Aortic smooth muscle cell (primary cell): Measurements from ENCODE around the gene DECR2. TPM values are rescaled to one million over a fixed set of nuclear protein-coding genes. Genes with fewer than 3 reads are reported as not detected.

ENCODE experiments used
- total RNA-seq: library from RNA; depleted of rRNA; stranded (reverse); fragments of >200 nt; gene quantifications from 2 replicates; pipeline ENCODE4 v1.2.3, GENCODE V29; 2014

The DECR2 gene, protein sequence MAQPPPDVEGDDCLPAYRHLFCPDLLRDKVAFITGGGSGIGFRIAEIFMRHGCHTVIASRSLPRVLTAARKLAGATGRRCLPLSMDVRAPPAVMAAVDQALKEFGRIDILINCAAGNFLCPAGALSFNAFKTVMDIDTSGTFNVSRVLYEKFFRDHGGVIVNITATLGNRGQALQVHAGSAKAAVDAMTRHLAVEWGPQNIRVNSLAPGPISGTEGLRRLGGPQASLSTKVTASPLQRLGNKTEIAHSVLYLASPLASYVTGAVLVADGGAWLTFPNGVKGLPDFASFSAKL
- 8.5 and 10.4 TPM in 2 replicates for total RNA-seq

GRCh38 chr16:401468-402348 lies at the start of gene DECR2:
TSS of gene DECR2 (plus strand) at chr16:401885. CDS start at chr16:401964, 79 bp downstream.

GRCh38 chr16:352547-353403 lies 48.9 kb upstream of the DECR2 start, which contains the start of gene AXIN1:
TSS of gene AXIN1 (minus strand) at chr16:352723. CDS start at chr16:347025, 5,698 bp downstream.

GRCh38 chr16:370443-370842 lies 31.2 kb upstream of the DECR2 start, which contains the start of gene MRPL28:
TSS of gene MRPL28 (minus strand) at chr16:370538. CDS start at chr16:370218, 320 bp downstream.

GRCh38 chr16:381789-382717 lies 19.6 kb upstream of the DECR2 start, which contains the start of gene PGAP6:
TSS of gene PGAP6 (minus strand) at chr16:381978. CDS start at chr16:381821, 157 bp downstream.

GRCh38 chr16:397135-397661 lies 4.5 kb upstream of the DECR2 start, which contains the start of gene NME4:
TSS of gene NME4 (plus strand) at chr16:397199. CDS start at chr16:397223, 24 bp downstream.

GRCh38 chr16:425082-425718 lies 23.5 kb downstream of the DECR2 start, which contains the start of gene RAB11FIP3:
TSS of gene RAB11FIP3 (plus strand) at chr16:425649. CDS start at chr16:426007, 358 bp downstream.

Other genes with a start within 250 kb of the DECR2 start
- not detected in 2 replicates for gene HBZ, start 249.2 kb upstream of the DECR2 start, total RNA-seq
- not detected in 2 replicates for gene HBM, start 235.9 kb upstream of the DECR2 start, total RNA-seq
- not detected in 2 replicates for gene HBA2, start 229.0 kb upstream of the DECR2 start, total RNA-seq
- gene HBA1, start 225.2 kb upstream of the DECR2 start, total RNA-seq: not detected in 2 replicates
- not detected in 2 replicates for gene HBQ1, start 221.4 kb upstream of the DECR2 start, total RNA-seq
- gene LUC7L, start 172.4 kb upstream of the DECR2 start, total RNA-seq: 31.3 and 31.8 TPM in 2 replicates
- 49.4 and 63.2 TPM in 2 replicates for gene FAM234A, start 167.1 kb upstream of the DECR2 start, total RNA-seq
- gene RGS11, start 125.9 kb upstream of the DECR2 start, total RNA-seq: 2.7 and 5.0 TPM in 2 replicates
- 0.37 and 0.66 TPM in 2 replicates for gene ARHGDIG, start 121.3 kb upstream of the DECR2 start, total RNA-seq
- 0.79 and 0.93 TPM in 2 replicates for gene PDIA2, start 118.7 kb upstream of the DECR2 start, total RNA-seq
- gene AXIN1, start 49.2 kb upstream of the DECR2 start, total RNA-seq: 14.4 and 16.9 TPM in 2 replicates
- 79.5 and 91.3 TPM in 2 replicates for gene MRPL28, start 31.3 kb upstream of the DECR2 start, total RNA-seq
- gene PGAP6, start 19.9 kb upstream of the DECR2 start, total RNA-seq: 77.7 and 108 TPM in 2 replicates
- 61.1 and 67.6 TPM in 2 replicates for gene NME4, start 4.7 kb upstream of the DECR2 start, total RNA-seq
- 25.4 and 26.5 TPM in 2 replicates for gene RAB11FIP3, start 23.8 kb downstream of the DECR2 start, total RNA-seq
- 15.8 and 20.6 TPM in 2 replicates for gene CAPN15, start 125.8 kb downstream of the DECR2 start, total RNA-seq
- not detected in 2 replicates for gene PRR35, start 158.5 kb downstream of the DECR2 start, total RNA-seq
- 1.7 and 2.6 TPM in 2 replicates for gene NHLRC4, start 165.1 kb downstream of the DECR2 start, total RNA-seq
- 22.5 TPM in 2 replicates for gene PIGQ, start 168.1 kb downstream of the DECR2 start, total RNA-seq
- gene RAB40C, start 188.2 kb downstream of the DECR2 start, total RNA-seq: 8.3 and 10.0 TPM in 2 replicates
- 0.12 and 0.13 TPM in 2 replicates for gene WFIKKN1, start 229.1 kb downstream of the DECR2 start, total RNA-seq
- gene METTL26, start 234.4 kb downstream of the DECR2 start, total RNA-seq: 77.3 and 88.6 TPM in 2 replicates
- gene MCRIP2, start 239.9 kb downstream of the DECR2 start, total RNA-seq: 14.2 and 19.3 TPM in 2 replicates
- gene WDR90, start 247.5 kb downstream of the DECR2 start, total RNA-seq: 10.4 and 13.2 TPM in 2 replicates